AG08396 (cell line): Measurements from ENCODE around the gene ZNF488.
A peak's percentile ranks its signal among the peaks of the same experiment; 100 is the strongest.
"Not testable (repeated sequence)": the region's sequence is repeated elsewhere in the genome, so short reads cannot be mapped to it uniquely, and the experiment has no call there.

ENCODE experiments used
- DNase-seq: peaks from one replicate; pipeline ENCODE4 v3.0.0; 2012; ENCODE audit warnings: low spot score, mixed read lengths

ZNF488 gene, protein sequence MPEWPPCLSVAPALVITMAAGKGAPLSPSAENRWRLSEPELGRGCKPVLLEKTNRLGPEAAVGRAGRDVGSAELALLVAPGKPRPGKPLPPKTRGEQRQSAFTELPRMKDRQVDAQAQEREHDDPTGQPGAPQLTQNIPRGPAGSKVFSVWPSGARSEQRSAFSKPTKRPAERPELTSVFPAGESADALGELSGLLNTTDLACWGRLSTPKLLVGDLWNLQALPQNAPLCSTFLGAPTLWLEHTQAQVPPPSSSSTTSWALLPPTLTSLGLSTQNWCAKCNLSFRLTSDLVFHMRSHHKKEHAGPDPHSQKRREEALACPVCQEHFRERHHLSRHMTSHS

DNA sequence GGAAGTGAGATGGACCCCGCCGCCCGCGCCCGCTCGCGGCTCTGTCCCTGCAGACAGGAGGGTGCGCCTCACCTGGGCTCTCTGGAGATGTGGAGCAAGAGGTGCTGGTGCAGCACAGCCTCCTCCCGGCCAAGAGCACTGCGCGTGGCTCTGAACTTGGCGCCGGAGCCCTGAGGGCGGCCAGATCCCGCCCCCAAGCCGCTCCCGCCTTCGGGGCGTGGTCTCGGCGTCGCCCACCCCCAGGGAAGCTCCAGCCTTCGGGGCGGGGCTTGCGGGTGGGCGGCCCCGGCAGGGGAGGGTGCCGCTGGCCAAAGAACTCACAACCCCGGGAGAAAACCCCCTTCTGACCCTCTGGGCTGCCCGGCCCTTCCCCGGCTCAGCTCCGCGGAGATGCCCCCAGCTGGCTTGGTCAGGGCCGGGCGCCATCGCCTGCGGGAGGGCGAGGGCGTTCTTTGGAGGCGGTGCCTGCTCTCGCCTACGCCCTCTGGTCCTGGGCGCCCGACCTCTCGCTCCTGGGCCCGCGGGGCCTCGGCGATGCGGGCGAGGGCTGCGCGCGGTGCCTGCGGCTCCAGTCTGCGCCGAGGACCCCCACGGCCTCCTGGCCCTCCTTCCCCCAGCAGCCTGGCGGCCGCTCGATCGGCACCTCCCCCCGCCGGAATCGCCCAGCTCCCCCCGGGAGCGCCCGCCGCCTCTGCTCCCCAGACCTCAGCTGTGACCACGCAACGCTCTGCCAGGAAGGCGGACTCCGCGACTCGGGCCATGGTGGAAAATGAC is at the start of gene ZNF488:
TSS of gene ZNF488 (minus strand) at position 146 of the 774 bp plus-strand sequence. CDS start 15,464 bp downstream, outside the sequence.
- DNase-seq: peak; percentile 97

DNA sequence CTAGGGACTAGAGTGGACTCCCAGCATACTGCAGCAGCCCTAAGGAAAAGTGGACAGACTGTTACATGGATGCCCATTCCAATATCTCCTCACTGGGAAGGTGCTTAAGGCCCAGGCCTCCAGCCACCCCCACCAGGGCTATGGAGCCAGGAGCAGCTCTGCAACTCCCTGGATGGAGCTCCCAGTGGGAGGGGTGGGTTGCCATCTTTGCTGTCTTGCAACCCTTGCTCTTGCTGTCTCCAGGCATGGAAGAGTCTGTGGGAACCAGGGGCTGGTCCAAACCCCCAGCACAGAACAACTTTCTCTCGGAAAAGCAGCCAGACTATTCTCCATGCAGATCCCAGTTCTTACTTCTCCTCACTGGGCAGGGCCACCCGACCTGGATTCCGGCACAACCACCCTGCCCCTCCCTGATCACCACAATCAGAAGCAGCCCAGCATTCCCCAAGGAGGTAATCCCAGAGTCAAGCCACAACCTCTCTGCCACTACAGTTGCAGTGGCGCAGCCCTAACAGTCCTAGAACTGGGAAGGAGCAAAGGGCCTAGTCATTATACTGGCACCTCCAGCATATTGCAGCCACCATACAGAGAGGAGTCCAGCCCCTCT is 41.8 kb upstream of the ZNF488 start:
- no peak for DNase-seq

DNA sequence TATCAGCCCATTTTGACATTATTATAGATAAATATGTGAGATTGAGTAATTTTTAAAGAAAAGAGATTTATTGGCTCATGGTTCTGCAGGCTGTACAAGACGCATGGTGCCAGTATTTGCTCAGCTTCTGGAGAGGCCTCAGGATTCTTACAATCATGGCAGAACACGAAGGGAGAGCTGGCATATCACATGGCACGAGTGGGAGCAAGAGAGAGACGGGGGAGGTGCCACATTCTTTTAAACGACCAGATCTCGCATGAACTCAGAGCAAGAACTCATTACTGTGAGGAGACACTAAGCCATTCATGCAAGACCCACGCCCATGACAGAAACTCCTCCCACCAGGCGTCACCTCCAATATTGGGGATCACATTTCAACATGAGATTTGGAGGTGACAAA is 40.1 kb upstream of the ZNF488 start:
- DNase-seq: no peak

DNA sequence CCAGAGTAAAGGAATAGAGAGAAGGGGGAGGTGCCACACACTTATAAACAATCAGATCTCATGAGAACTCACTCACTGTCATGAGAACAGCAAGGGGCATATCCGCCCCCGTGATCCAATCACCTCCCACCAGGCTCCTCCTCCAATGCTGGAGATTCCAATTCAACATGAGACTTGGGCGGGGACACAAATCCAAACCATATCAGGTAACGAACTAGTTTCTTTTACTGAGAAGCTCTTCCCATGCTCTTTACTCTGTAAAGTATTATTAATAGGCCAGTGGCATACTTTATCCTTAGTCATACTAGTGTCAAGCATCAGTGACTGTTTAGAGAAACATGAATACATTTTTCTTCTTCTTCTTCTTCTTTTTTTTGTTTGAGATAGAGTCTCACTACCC is 39.4 kb upstream of the ZNF488 start:
- no peak for DNase-seq

DNA sequence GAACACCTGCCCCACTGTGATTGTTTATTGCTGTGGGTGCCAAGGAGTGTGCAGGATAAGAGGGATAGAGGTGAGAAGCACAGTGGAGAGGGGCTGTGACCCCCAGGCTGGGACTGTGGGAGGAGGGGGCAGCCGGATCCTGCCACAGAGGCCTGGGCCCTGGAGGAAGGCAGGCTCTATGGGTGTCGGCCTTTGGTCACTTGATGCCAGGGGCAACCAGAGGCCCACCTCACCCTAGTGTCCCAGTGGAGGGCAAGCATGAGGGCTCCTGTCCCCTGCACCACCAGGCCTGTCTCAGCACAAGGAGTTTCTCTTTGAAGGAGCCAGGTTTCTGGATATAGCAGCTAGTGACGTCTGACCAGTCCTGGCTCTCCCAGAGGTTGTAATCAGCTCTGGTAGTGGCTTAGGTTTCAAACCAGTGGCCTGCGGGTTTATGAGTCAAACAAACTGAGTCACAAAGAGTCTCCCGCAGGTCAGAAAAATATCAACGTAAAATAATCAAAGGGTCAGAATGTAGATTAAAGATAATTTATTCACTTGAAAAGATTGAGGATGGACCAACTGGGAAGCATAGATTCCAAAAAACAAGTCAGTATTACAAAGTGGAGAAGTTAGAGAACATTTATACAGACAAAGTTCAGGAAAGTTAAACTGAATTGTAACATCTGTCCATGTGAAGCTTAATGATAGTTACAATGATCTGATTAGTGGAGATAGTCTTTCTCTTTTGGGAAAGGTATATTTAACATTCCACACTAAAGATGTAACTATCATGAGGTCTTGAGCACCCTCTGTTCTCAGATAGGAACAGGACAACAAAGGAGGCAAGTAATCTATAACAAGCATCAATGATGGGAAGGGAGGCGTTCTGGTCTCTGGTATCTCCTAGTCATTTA is 37.2 kb upstream of the ZNF488 start:
- DNase-seq: peak; percentile 65

DNA sequence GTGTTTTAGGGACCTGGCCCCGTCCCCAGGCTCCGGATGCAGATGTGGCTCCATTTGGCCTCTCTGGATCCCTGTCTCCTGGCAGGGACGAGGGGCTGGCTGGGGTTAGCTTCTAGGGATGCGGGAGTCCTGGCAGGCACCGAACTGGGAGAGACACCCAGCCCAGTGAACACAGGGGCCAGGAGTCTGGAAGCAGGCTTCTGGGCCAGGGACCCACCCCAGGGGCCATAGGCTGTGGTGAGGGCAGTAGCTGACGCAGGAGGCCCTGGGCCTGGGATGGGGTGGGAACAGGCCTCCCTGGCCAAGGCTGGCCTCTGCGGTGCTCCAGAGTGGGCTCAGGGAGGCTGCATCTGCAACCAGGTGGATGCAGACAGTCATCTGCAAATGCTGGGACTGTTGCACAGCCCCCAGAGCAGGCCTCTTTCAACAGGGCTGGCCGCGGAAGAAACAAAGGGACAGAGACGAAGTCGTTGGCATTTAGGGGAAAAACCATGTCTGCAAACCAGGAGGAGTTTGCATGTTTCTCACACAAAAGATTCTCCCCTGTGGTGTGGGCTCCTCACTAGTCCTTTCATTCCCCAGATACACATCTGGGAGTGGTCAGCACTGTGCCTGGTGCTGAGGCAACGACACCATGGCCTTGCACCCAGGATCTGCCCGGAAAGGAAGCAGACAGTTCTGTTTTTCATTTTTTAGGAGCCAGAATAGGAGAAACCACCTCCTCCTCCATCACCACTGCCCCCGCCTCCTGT is 36.4 kb upstream of the ZNF488 start:
- peak; percentile 1 for DNase-seq

DNA sequence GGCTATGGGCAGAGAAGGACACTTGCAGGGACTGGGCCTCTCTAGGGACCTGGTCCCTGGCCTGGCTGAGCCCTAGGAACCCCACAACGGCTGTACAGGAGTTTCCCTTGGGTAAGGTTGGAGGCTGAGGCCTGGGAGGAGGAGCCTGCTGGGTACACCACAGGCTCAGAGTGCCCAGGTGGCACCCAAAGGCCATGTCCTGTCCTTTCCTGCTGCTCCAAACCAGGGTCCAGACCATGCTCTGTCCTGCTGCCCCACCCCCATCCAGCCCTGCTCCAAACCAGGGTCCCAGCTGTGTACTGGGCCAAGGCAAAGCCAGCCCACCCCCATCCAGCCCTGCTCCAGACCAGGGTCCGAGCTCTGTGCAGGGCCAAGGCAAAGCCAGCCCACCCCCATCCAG is 35.3 kb upstream of the ZNF488 start:
- no peak for DNase-seq

DNA sequence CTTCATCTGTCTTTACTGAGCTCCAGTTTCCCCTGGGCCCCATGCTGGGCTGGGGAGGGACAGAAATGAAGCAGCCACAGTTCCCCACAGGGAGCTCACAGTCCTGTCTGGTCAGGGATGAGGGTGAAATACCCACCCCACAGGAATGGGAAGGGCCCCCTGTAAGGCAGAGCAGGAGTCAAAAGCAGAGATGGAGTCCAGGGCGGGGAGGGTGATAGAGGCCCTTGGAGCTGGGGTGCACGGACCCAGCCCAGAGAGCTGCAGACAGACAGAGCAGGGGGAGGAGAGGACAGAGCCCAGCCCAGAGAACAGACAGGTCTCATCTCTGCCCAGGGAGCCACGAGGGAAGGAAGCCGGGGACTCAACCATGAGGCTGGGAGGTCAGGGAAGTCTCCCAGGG is 34.9 kb upstream of the ZNF488 start:
- DNase-seq: peak; percentile 2

DNA sequence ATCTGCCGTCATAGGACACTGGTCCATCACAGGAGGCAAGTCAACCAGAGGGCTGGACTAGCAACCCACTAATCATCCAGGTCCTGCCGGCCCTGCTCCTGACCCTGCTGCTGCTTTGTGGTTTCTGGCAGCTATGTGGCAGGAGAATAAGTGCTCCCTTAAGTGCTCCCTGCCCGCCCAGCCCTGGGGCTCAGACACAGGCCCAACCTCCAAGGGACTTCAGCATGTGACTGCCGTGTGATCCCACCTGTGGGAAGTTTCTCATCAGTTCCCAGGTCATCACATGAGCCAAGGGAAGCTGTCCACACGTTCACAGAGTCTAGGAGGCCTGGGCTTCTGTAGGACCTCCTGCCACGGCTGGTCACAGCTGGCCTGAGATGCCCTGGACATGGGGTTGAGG is 34.2 kb upstream of the ZNF488 start:
- no peak for DNase-seq

DNA sequence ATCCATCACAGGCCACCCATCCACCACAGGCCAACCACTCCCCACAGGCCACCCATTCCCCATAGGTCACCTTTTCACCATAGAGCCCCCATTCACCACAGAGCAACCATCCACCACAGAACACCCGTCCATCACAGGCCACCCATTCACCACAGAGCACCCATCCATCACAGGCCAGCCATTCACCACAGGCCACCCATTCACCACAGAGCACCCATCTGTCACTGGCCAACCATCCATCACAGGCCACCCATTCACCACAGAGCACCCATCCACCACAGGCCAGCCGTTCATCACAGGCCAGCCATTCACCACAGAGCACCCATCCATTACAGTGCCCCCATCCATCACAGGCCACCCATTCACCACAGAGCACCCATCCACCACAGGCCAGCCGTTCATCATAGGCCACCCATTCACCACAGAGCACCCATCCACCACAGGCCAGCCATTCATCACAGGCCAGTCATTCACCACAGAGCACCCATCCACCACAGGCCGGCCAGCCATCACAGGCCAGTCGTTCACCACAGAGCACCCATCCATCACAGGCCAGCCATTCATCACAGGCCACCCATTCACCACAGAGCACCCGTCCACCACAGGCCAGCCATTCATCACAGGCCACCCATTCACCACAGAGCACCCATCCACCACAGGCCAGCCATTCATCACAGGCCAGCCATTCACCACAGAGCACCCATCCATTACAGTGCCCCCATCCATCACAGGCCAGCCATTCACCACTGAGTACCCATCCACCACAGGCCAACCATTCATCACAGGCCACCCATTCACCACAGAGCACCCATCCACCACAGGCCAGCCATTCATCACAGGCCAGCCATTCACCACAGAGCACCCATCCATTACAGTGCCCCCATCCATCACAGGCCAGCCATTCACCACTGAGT is 32.5 kb upstream of the ZNF488 start:
- DNase-seq: not testable (repeated sequence)

DNA sequence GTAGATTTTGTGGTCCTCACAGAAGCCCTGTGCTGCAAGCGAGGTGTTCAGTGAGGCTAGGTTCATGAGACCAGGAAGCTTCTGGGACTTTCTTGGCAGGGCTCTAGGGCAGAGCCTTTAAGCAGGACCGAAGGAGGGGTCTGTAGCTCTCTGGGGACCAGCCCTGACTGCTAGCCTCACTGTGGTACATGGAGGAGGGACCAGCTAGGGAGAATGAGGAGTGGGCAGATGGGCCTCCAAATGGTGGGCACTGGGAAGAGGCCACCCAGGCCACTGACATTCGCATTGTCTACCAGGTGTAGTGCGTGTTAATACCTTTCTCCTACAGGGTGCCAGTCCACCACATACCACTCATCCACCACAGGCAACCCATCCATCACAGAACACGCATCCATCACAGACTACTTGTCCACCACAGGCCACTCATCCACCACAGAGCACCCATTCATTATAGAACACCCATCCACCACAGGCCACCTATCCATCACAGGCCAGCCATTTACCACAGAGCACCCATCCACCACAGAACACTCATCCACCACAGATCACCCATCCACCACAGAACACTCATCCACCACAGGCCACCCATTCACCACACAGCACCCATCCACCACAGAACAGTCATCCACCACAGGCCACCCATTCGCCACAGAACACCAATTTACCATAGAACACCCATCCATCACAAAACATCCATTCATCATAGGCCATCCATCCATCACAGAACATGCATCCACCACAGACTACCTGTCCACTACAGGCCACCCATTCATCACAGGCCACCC is 31.6 kb upstream of the ZNF488 start:
- no peak for DNase-seq

DNA sequence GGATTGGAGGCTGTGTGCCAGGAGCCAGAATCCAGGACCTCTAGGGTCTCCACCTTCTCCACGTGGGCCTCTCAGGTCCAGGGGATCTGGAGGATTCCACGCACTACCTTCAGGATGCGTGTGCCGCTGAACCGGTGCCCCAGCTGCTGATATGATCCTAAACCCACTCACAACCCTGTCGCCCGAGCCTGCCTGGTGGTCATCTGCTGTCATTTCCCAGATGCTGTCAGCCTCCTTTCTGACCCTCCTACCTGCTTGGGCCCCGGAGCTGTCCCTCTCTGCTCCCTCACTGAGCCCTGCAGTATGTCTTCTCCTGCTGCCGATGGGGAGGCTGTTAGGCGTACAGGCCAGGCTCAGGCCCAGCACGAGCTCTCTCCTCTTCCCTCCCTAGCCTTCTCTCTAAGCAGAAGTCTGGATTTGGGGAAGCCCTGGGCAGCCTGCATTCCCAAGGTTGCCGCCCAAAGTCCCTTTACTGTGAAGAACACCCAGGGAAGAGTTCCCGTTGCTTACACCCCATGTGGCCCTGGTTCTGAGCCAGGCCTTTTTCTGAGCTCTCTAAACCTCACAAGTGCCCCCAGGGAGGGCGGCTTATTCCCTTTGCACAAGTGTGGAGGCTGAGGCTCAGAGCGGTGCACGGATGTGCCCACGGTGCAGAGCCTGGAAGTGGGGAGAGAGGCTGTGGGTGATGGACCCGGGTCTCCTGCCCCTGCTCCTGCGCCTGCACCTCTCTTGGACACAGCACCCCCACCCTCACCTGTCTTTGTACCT is 30.8 kb upstream of the ZNF488 start:
- no peak for DNase-seq

DNA sequence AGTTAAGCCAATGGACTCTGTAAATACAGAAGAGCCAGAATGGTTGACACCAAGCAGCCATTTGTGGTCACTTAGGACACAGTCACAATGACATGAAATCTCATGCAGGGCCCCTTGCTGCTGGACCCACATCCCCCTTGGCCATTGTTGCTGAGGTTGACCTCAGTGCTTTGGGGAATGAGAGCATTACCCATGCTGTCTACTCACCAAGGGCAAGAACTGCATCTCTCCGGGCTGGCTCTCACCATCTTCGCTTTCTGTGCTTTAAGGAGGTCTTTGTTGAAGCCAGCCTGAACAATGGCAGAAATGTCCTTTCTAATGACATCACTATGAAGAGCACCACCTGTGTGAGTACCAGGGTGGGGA is 30.1 kb upstream of the ZNF488 start:
- no peak for DNase-seq

DNA sequence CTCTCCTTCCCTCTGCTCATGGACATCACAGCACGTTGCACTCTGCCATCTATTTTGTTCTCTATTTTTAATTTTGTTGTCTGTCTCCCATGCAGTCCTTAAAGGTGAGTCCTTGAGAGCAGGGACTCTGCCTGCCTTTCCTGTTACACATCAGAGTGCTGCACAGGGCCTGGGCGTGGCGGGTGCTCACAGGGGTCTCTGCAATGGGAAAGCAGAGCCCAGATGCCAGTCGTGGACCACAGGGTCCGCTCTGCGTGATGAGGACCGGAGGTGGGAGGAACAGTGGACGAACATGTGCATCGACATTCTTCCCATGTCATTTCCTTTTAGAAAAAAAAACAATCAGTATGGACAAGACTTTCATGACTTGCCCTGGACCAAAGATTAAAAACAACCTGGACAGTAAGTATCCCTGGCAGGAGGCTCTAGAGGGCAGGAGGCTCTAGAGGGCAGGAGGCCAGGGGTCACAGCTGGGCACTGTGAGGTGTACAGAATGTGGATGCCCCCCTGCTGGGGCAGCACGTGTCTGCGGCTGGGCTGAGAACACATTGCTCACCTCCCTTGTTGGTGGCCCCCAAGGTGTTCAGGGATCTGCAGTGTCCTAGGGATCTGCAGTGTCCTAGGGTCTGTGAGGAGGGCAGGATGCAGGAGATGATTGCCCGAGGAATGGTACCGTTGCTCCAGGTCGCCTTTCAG is 29.6 kb upstream of the ZNF488 start:
- no peak for DNase-seq

DNA sequence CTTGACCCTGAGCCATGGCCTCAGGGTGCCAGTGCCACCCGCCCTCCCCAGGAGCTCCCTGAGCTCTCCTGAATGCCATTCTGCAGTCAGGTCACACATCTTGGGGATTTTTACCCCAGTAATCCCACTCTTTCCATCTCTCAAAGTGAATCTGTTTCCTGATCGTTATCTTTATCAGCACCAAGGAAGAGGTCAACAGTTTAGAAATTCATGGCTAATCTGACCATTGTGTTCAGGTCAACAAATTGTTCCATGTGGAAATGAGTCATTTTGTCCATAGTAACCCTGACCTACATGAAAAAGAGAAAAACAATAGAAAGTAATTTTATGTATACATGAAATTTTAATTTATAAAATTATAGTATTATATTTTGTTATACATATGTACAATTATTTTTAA is 28.8 kb upstream of the ZNF488 start:
- no peak for DNase-seq

DNA sequence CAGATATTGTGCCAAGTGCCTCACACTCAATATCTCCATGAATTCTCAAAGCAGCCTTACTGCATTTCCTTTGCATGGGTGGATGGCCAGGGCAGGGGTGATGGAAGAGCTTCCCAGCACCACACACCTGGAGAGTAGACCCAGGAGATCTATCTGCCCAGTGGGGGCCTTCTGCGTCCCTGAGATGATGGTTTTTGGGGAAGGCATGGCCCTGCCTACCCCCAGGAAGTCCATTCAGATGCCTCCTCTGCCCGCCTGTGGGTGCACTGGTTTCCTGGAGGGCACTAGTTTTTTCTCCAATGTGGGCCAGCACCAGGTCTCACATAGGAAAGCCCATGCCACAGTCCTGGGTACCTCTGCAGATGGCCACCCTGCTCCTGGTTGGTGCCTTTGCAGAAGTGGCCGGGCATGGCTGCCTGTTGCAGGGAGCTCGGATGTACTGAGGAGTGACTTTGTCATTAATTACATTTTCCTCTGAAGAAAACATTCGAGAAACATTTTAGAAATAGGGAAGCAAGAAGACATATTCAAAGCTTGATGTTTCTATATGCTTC is 28.2 kb upstream of the ZNF488 start:
- DNase-seq: no peak

DNA sequence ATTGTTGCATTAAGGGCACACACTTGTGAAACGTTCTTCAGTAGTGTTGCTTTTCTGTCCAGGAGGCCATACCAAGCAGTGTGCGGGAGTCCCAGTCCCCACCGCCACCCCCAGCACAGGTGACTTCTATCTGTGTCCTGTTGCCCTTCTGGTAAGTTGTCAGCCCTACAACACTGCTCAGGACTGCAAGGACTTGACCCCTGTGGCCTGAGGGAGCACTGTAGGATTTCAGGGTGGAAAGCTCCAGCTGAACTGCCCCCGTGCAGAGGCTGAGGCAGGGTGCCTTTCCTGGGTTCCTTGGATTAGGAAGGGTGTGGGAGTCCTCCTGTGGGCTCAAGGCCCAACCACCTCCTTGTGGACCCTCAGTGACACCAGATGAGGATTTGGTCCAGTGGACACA is 26.8 kb upstream of the ZNF488 start:
- DNase-seq: no peak

DNA sequence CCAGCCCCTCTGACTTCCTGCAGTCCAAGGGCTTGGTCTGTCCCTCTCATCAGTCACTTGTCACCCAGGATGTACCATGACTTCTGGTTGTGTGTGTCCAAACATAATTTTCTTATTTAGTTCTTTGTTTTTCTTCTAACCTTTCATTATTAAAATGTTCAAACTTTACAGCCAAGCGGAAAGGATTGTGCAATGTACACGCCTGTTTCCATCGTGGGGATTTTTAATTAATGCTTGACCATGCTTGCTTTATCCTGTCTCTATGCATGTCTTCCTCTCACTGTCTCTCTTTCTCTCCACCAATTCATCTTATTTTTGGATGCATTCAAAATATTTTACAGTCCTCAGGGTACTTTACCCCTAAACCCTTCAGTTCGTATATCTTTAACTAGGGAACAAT is 26.2 kb upstream of the ZNF488 start:
- DNase-seq: no peak
